B cell (primary cell): ENCODE measurements around the gene SYT6. TPM values are rescaled to one million over a fixed set of nuclear protein-coding genes. Genes with fewer than 3 reads are reported as not detected.

Experiments
- ATAC-seq: fragments of 200-7000 bp; cut with Tn5 transposase; one replicate; pipeline ENCODE4 v1.10.0; 2021; ENCODE audit warnings: low read depth, mild to moderate bottlenecking, moderate number of reproducible peaks, moderate library complexity
- CTCF ChIA-PET: fragments of 350-600 bp; sonication (Branson Sonifier 250); formaldehyde crosslinking; loops from one replicate; lab custom pipeline; 2021; ENCODE audit warnings: antibody characterized with exemption, inconsistent platforms; lab: Charles Lee
- POLR2A ChIA-PET: fragments of 350-600 bp; sonication (Branson Sonifier 250); formaldehyde crosslinking; loops from one replicate; lab custom pipeline; 2021; ENCODE audit warnings: antibody characterized with exemption; lab: Charles Lee
- DNase-seq: peaks from one replicate; pipeline ENCODE4 v3.0.0; 2013
- H2AFZ ChIP-seq: 2 replicates; pipeline ENCODE4 v1.6.1; 2012; ENCODE audit warnings: mild to moderate bottlenecking, low read depth, low read length; ENCODE audit not compliant: insufficient read depth, poor library complexity, severe bottlenecking
- H3K27ac ChIP-seq, 2 donors: 1 replicate in 1 of 2; 2 replicates in 1 of 2; pipeline ENCODE4 v1.5.1; 2012 to 2013; ENCODE audit warnings: low read length in 2 of 2, mild to moderate bottlenecking in 2 of 2, moderate library complexity in 1 of 2
- H3K27me3 ChIP-seq, 4 experiments: fragments of 200-600 bp in 1 of 4; sonication (generic) in 1 of 4; replicated peaks in 1 of 4; 1 replicate in 2 of 4; 2 replicates in 2 of 4; pipeline versions ENCODE4 v1.6.1 to v1.7.0; 2013 to 2016; ENCODE audit warnings: low read length in 3 of 4, mild to moderate bottlenecking in 2 of 4, mixed read lengths in 1 of 4, moderate library complexity in 1 of 4; ENCODE audit not compliant: insufficient read depth in 4 of 4, control insufficient read depth in 3 of 4; ENCODE audit errors: control extremely low read depth in 1 of 4
- H3K36me3 ChIP-seq, 2 experiments: replicated peaks in 1 of 2; 1 replicate in 1 of 2; 2 replicates in 1 of 2; pipeline versions ENCODE4 v1.6.1 to v1.7.1; 2013; ENCODE audit warnings: low read length in 1 of 2; ENCODE audit not compliant: insufficient read depth in 2 of 2, control insufficient read depth in 1 of 2; ENCODE audit errors: control extremely low read depth in 1 of 2, extremely low read depth in 1 of 2
- H3K4me1 ChIP-seq, 2 donors: fragments of 200-600 bp in 1 of 2; sonication (generic) in 1 of 2; 1 replicate in 1 of 2; 2 replicates in 1 of 2; pipeline versions ENCODE4 v1.5.1 to v1.6.1; 2013 to 2017; ENCODE audit warnings: low read length in 2 of 2; ENCODE audit not compliant: control insufficient read depth in 2 of 2, insufficient read depth in 2 of 2
- H3K4me2 ChIP-seq: replicated peaks from 2 replicates; pipeline ENCODE3; 2012; ENCODE audit warnings: mild to moderate bottlenecking, low read depth, low read length; ENCODE audit not compliant: poor library complexity, severe bottlenecking
- H3K4me3 ChIP-seq, 5 experiments: fragments of 200-600 bp in 1 of 5; sonication (generic) in 1 of 5; 1 replicate in 3 of 5; 2 replicates in 2 of 5; pipeline versions ENCODE4 v1.5.1 to v1.7.0; 2011 to 2016; ENCODE audit warnings: low read length in 4 of 5, mild to moderate bottlenecking in 4 of 5, low read depth in 2 of 5, control low read depth in 1 of 5, moderate library complexity in 1 of 5; ENCODE audit not compliant: insufficient read depth in 1 of 5; ENCODE audit errors: control extremely low read depth in 1 of 5, extremely low read depth in 1 of 5
- H3K79me2 ChIP-seq: fragments of 200-600 bp; sonication (generic); one replicate; pipeline ENCODE4 v1.6.0; 2016; ENCODE audit warnings: low read length; ENCODE audit not compliant: control insufficient read depth, insufficient read depth
- H3K9ac ChIP-seq: fragments of 200-600 bp; sonication (generic); 2 replicates; pipeline ENCODE4 v1.6.1; 2017; ENCODE audit warnings: mild to moderate bottlenecking, low read length, moderate library complexity
- H3K9me3 ChIP-seq, 3 donors: one replicate each; pipeline versions ENCODE4 v1.6.1 to v1.7.1; 2013; ENCODE audit warnings: low read length in 2 of 3; ENCODE audit not compliant: control insufficient read depth in 2 of 3, insufficient read depth in 1 of 3; ENCODE audit errors: control extremely low read depth in 1 of 3
- H4K20me1 ChIP-seq: 2 replicates; pipeline ENCODE4 v1.6.0; 2012; ENCODE audit warnings: mild to moderate bottlenecking, low read length; ENCODE audit not compliant: insufficient read depth, control insufficient read depth, poor library complexity, severe bottlenecking
- H3K27ac Mint-ChIP-seq: one replicate; pipeline ENCODE4 v1.8.0; 2021; ENCODE audit warnings: mixed read lengths
- H3K27me3 Mint-ChIP-seq: one replicate; pipeline ENCODE4 v1.8.0; 2021; ENCODE audit warnings: mixed read lengths
- H3K4me1 Mint-ChIP-seq: one replicate; pipeline ENCODE4 v1.8.0; 2021; ENCODE audit warnings: mixed read lengths
- H3K4me3 Mint-ChIP-seq: one replicate; pipeline ENCODE4 v1.8.0; 2021; ENCODE audit warnings: mixed read lengths
- H3K9me3 Mint-ChIP-seq: one replicate; pipeline ENCODE4 v1.8.0; 2022; ENCODE audit warnings: mixed read lengths; ENCODE audit not compliant: insufficient read depth
- EZH2 ChIP-seq: IDR thresholded peaks from 2 replicates; pipeline ENCODE4 v1.6.1; 2012; ENCODE audit warnings: borderline replicate concordance, low read depth, mild to moderate bottlenecking, moderate library complexity, low read length; ENCODE audit not compliant: insufficient read depth, poor library complexity, severe bottlenecking
- WGBS: methylation state at CpG from one replicate; pipeline ENCODE4 v1.1.5; 2013; ENCODE audit warnings: missing lambda C conversion rate; ENCODE audit not compliant: insufficient coverage; 5-methylcytosine and 5-hydroxymethylcytosine counted together
- intact Hi-C: fragments of 100-400 bp; cut with micrococcal nuclease; formaldehyde crosslinking; loops from one replicate; pipeline ENCODE4 v1.10.0; 2022
- polyA plus RNA-seq: library from polyadenylated mRNA; depleted of rRNA; stranded (reverse); fragments of >200 nt; gene quantifications from 2 replicates; pipeline ENCODE4 v1.2.3, GENCODE V29; 2012
- total RNA-seq, 2 donors: library from RNA; stranded (reverse); fragments of 120-200 nt in 1 of 2; gene quantifications; 1 replicate in 1 of 2; 2 replicates in 1 of 2; pipeline versions ENCODE4 v1.2.3 to v1.2.4, GENCODE V29; 2013 to 2022
- TF ChIP-seq, protein P1 (sequence below): fragments of 200-600 bp; IDR thresholded peaks from one replicate; pipeline ENCODE4 v1.8.0; 2022; ENCODE audit warnings: antibody characterized with exemption, mild to moderate bottlenecking

Gene SYT6
- total and polyA plus RNA-seq, 2 donors (not counting 1 experiment from before 2014, with no cell fraction given): not detected

DNA sequence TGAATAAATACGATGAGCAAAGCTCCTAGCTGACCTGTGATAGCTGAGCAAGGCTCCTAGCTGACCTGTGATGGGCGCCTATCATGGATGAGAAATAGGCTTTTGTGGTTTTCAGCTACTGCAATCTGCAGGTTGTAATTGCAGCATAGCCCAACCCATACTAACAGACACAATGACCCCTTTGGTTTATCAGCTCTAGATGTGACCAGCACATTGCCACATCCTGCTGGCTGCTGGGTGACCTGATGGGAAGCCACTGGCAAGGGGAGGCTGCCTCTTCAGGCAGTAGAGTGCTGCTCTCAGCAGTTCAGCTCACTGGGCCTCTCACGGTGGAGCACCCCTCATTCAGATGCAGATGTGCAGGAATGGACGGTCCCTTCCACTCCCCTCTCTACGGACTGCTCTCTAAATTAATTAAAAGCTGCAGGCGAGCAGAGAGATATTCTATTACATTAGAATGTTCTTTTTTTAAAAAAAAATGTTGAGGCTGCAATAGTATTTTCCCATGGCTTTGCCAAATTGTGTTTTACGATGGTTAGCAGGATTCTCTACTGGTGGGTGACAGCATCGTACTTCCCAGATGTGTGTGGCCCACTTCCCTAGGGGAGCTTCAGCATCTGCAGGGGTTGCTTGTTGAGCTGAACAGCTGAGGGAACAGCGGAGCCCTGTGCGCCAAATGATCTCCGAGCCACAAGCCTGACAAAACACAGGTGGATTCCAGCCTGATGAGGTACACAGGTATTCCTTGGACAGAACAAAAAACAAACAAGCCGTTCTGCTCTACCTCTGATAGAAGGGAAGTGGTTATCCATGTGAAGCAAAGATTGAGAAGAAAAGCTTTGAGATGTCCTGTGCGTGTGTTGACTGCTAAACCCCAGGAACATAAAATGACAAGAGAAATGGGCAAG is 65.0 kb downstream of the SYT6 start:
- ATAC-seq (no peak), DNase-seq (no peak)
- H2AFZ ChIP-seq: no peak overlapping the region
- no peak overlapping the region for H3K4me3 ChIP-seq
- WGBS: 92% methylated on average over 8 of the region's 13 CpGs
- no peaks in the 10 kb centered on the region for H3K36me3 ChIP-seq
- Mint-ChIP-seq H3K27ac (no peak overlapping the region), H3K4me3 (no peak overlapping the region), H3K27me3 (peaks cover 21% of the 10 kb centered on the region), H3K4me1 (no peaks in the 10 kb centered on the region), H3K9me3 (no peaks in the 10 kb centered on the region)
- no peak overlapping the region for H3K27ac ChIP-seq
- intact Hi-C loops: no loop called here
- H3K4me1 ChIP-seq: no peaks in the 10 kb centered on the region
- H3K9me3 ChIP-seq: peaks cover 0 to 3% (median 0%) of the 10 kb centered on the region in 3 donors
- no peaks in the 10 kb centered on the region for H4K20me1 ChIP-seq
- no peaks in the 10 kb centered on the region for H3K27me3 ChIP-seq
- no peaks in the 10 kb centered on the region for H3K79me2 ChIP-seq
- TF ChIP-seq, protein P1, sequence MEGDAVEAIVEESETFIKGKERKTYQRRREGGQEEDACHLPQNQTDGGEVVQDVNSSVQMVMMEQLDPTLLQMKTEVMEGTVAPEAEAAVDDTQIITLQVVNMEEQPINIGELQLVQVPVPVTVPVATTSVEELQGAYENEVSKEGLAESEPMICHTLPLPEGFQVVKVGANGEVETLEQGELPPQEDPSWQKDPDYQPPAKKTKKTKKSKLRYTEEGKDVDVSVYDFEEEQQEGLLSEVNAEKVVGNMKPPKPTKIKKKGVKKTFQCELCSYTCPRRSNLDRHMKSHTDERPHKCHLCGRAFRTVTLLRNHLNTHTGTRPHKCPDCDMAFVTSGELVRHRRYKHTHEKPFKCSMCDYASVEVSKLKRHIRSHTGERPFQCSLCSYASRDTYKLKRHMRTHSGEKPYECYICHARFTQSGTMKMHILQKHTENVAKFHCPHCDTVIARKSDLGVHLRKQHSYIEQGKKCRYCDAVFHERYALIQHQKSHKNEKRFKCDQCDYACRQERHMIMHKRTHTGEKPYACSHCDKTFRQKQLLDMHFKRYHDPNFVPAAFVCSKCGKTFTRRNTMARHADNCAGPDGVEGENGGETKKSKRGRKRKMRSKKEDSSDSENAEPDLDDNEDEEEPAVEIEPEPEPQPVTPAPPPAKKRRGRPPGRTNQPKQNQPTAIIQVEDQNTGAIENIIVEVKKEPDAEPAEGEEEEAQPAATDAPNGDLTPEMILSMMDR: no peak
- TF ChIP-seq EZH2: no peak
- no peak overlapping the region for H3K4me2 ChIP-seq
- ChIA-PET POLR2A (no interaction called here), CTCF (no interaction called here)
- H3K9ac ChIP-seq: no peak overlapping the region

DNA sequence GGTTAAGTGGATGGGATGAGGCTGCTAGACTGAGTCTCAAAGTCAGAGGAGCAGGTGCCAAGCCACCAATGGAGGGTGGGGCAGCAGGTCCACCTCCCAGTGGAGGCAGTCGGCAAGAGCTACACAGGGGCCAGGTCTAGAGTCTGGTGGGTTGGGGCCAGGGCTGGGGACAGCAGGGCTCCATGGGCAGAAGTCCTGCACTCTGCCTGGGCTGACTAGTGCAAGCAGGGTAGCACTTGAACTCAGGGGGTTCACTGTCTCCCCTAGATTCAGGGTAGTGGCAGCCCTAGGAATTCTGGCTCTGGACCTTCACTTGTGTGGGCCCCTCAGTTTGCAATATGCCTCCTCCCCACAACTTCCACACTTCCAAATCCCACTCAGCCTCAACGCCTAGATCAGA is 66.2 kb downstream of the SYT6 start:
- Histone ChIP-seq H3K4me2 (no peak overlapping the region), H3K4me3 (no peak overlapping the region), H3K27ac (no peak overlapping the region), H3K9ac (no peak overlapping the region), H4K20me1 (no peaks in the 10 kb centered on the region), H3K36me3 (no peaks in the 10 kb centered on the region), H3K4me1 (no peaks in the 10 kb centered on the region), H2AFZ (no peak overlapping the region), H3K27me3 (no peaks in the 10 kb centered on the region), H3K79me2 (no peaks in the 10 kb centered on the region), H3K9me3 (peaks cover 0 to 3% (median 0%) of the 10 kb centered on the region in 3 donors)
- ChIA-PET POLR2A (no interaction called here), CTCF (no interaction called here)
- no peaks in the 10 kb centered on the region for H3K4me1 Mint-ChIP-seq
- intact Hi-C loops: no loop called here
- H3K27me3 Mint-ChIP-seq: peaks cover 25% of the 10 kb centered on the region
- TF ChIP-seq EZH2: no peak
- TF ChIP-seq, protein P1: no peak
- WGBS: 100% methylated on average over 2 of the region's 2 CpGs
- DNase-seq (no peak), ATAC-seq (no peak)
- H3K4me3 Mint-ChIP-seq: no peak overlapping the region
- no peaks in the 10 kb centered on the region for H3K9me3 Mint-ChIP-seq
- H3K27ac Mint-ChIP-seq: no peak overlapping the region
